Loucy (cell line): ENCODE results near the gene GABBR2.

Source experiments
- H2AFZ ChIP-seq: fragments of 200-600 bp; sonication (generic); 2 replicates; pipeline ENCODE4 v1.6.0; 2016; ENCODE audit warnings: antibody characterized with exemption, mild to moderate bottlenecking, low read length, moderate library complexity
- H3F3A ChIP-seq: fragments of 200-600 bp; 2 replicates; pipeline ENCODE4 v1.6.0; 2016; ENCODE audit warnings: antibody characterized with exemption, low read depth, mild to moderate bottlenecking
- H3K27me3 ChIP-seq: fragments of 200-600 bp; sonication (generic); 2 replicates; pipeline ENCODE4 v1.6.1; 2014; ENCODE audit warnings: low read length, mild to moderate bottlenecking; ENCODE audit not compliant: insufficient read depth, poor library complexity, severe bottlenecking
- H3K36me3 ChIP-seq: fragments of 200-600 bp; sonication (generic); 2 replicates; pipeline ENCODE4 v1.6.1; 2016; ENCODE audit warnings: low read length; ENCODE audit not compliant: insufficient read depth
- H3K4me1 ChIP-seq: fragments of 200-600 bp; sonication (generic); 2 replicates; pipeline ENCODE4 v1.5.1; 2014; ENCODE audit warnings: low read length, mild to moderate bottlenecking; ENCODE audit not compliant: insufficient read depth, poor library complexity, severe bottlenecking
- H3K4me2 ChIP-seq: fragments of 200-600 bp; sonication (generic); 2 replicates; pipeline ENCODE4 v1.6.0; 2014; ENCODE audit warnings: antibody characterized with exemption, low read length, low read depth, mild to moderate bottlenecking; ENCODE audit not compliant: poor library complexity, severe bottlenecking
- H3K4me3 ChIP-seq: fragments of 200-600 bp; sonication (generic); 2 replicates; pipeline ENCODE4 v1.5.1; 2014; ENCODE audit warnings: low read length, mild to moderate bottlenecking, mixed read lengths; ENCODE audit not compliant: poor library complexity, severe bottlenecking
- H3K79me2 ChIP-seq: fragments of 200-600 bp; sonication (generic); 2 replicates; pipeline ENCODE4 v1.6.1; 2014; ENCODE audit warnings: low read length; ENCODE audit not compliant: insufficient read depth
- H3K9ac ChIP-seq: fragments of 200-600 bp; sonication (generic); 2 replicates; pipeline ENCODE4 v1.6.0; 2014; ENCODE audit warnings: mild to moderate bottlenecking, low read depth, low read length, moderate library complexity; ENCODE audit not compliant: poor library complexity, severe bottlenecking
- H3K9me2 ChIP-seq: fragments of 200-600 bp; sonication (generic); replicated peaks from 2 replicates; pipeline ENCODE4 v1.6.1; 2016; ENCODE audit warnings: low read depth, low read length, mixed read lengths
- H3K9me3 ChIP-seq: fragments of 200-600 bp; sonication (generic); 2 replicates; pipeline ENCODE4 v1.6.1; 2014; ENCODE audit warnings: mild to moderate bottlenecking, antibody characterized with exemption, low read length, low read depth; ENCODE audit not compliant: insufficient read depth
- H4K20me1 ChIP-seq: fragments of 200-600 bp; sonication (generic); 2 replicates; pipeline ENCODE4 v1.6.0; 2014; ENCODE audit warnings: antibody characterized with exemption, low read length, mild to moderate bottlenecking; ENCODE audit not compliant: insufficient read depth, poor library complexity, severe bottlenecking
- EZH2phosphoT487 ChIP-seq: fragments of 200-600 bp; IDR thresholded peaks from 2 replicates; pipeline ENCODE4 v1.6.1; 2018; ENCODE audit warnings: antibody characterized with exemption, mild to moderate bottlenecking, moderate library complexity, borderline replicate concordance
- TF ChIP-seq, protein P1 (sequence below): fragments of 200-600 bp; sonication (generic); conservative IDR thresholded peaks from 2 replicates; pipeline ENCODE4 v1.5.1; 2014; ENCODE audit warnings: mild to moderate bottlenecking, antibody characterized with exemption, low read length

The GABBR2 gene

DNA sequence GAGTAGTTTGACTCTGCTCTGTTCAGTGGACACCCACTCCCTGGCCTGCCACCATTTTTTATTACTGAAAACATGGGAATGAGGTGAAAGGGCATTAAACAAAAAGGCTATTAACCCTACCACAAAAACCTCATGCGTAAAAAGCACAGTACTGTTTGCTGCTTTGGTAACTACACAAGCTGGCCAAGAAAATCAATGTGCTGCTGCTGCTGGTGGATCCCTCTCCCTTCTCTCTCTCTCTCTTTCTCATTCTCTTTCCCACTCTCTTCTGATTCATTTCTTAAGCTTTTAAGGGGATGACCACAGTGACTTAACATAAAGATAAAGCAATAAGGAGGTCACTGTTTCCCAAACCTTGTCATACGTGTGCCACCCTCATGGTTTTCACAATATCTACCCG, 270.1 kb downstream of the GABBR2 start:
- no peaks in the 10 kb centered on the region for H3K79me2 ChIP-seq
- no peak overlapping the region for H2AFZ ChIP-seq
- no peaks in the 10 kb centered on the region for H3K36me3 ChIP-seq
- no peaks in the 10 kb centered on the region for H3K9me2 ChIP-seq
- H3K27me3 ChIP-seq = peaks cover 3% of the 10 kb centered on the region
- no peaks in the 10 kb centered on the region for H3F3A ChIP-seq
- H3K9me3 ChIP-seq = no peaks in the 10 kb centered on the region
- no peak overlapping the region for H3K4me2 ChIP-seq
- H3K4me1 ChIP-seq = no peaks in the 10 kb centered on the region
- TF ChIP-seq, protein P1, sequence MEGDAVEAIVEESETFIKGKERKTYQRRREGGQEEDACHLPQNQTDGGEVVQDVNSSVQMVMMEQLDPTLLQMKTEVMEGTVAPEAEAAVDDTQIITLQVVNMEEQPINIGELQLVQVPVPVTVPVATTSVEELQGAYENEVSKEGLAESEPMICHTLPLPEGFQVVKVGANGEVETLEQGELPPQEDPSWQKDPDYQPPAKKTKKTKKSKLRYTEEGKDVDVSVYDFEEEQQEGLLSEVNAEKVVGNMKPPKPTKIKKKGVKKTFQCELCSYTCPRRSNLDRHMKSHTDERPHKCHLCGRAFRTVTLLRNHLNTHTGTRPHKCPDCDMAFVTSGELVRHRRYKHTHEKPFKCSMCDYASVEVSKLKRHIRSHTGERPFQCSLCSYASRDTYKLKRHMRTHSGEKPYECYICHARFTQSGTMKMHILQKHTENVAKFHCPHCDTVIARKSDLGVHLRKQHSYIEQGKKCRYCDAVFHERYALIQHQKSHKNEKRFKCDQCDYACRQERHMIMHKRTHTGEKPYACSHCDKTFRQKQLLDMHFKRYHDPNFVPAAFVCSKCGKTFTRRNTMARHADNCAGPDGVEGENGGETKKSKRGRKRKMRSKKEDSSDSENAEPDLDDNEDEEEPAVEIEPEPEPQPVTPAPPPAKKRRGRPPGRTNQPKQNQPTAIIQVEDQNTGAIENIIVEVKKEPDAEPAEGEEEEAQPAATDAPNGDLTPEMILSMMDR = no peak
- no peak for TF ChIP-seq EZH2phosphoT487
- H3K9ac ChIP-seq = no peak overlapping the region
- H4K20me1 ChIP-seq = no peaks in the 10 kb centered on the region
- H3K4me3 ChIP-seq = no peak overlapping the region

DNA sequence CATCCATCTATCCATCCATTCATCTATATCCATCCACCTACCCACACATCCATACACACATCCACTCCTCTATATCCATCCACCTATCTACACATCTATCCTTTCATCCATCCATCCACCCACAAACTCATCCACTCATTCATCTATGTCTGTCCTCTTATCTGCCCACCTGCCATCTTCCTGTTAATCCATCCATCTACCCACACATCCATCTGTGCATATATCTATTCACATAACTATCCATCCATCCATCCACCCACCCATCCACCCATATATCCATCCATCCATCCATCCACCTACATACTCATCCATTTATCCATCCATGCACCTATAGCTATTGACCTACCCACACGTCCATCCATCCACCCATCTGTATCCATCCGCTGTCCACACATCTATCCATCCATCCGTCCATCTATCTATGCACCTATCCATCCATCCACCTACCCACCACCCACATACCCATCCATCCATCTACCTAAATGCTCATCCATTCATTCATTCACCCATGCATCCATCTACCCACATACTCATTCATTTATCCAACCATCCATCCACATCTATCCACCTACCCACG, 271.2 kb downstream of the GABBR2 start:
- TF ChIP-seq, protein P1 = no peak
- no peak for TF ChIP-seq EZH2phosphoT487
- no peaks in the 10 kb centered on the region for H3K9me2 ChIP-seq
- no peaks in the 10 kb centered on the region for H3F3A ChIP-seq
- no peak overlapping the region for H2AFZ ChIP-seq
- no peaks in the 10 kb centered on the region for H3K79me2 ChIP-seq
- peaks cover 3% of the 10 kb centered on the region for H3K27me3 ChIP-seq
- H3K4me1 ChIP-seq = no peaks in the 10 kb centered on the region
- H3K9ac ChIP-seq = no peak overlapping the region
- H3K36me3 ChIP-seq = no peaks in the 10 kb centered on the region
- H3K9me3 ChIP-seq = no peaks in the 10 kb centered on the region
- H3K4me2 ChIP-seq = no peak overlapping the region
- H4K20me1 ChIP-seq = no peaks in the 10 kb centered on the region
- no peak overlapping the region for H3K4me3 ChIP-seq

DNA sequence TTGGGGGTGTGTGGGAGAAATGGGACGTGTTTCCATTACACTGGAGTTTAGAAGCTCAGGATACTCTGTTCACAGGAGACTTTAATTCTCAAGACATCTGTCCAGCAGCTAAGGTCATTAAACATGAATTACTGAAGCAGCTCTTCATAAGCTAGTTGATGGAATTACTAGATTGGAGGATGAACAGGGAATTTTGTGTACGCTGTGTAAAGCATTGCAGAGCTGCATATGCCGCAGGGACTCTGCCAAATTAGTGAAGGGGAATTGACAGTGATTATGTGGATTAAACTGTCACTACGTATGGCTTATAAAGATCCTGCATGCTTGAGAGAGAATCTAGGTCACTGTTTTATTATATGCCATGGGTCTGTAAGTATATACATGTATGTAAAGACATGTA, 275.8 kb downstream of the GABBR2 start:
- Histone ChIP-seq H2AFZ (no peak overlapping the region), H4K20me1 (no peaks in the 10 kb centered on the region), H3K4me3 (no peak overlapping the region), H3K79me2 (no peaks in the 10 kb centered on the region), H3K36me3 (no peaks in the 10 kb centered on the region), H3K9me2 (no peaks in the 10 kb centered on the region), H3K4me1 (no peaks in the 10 kb centered on the region), H3K9me3 (no peaks in the 10 kb centered on the region), H3K27me3 (no peaks in the 10 kb centered on the region), H3K9ac (no peak overlapping the region), H3K4me2 (no peak overlapping the region), H3F3A (no peaks in the 10 kb centered on the region)
- TF ChIP-seq, protein P1 = no peak
- no peak for TF ChIP-seq EZH2phosphoT487
